CD4-positive, CD25-positive, alpha-beta regulatory T cell (primary cell): ENCODE results near the gene LRRC31. TPM values are rescaled to one million over a fixed set of nuclear protein-coding genes. Genes with fewer than 3 reads are reported as not detected.

Source experiments
- ATAC-seq, 2 donors: fragments of 150-1000 bp; cut with Tn5 transposase; one replicate each; pipeline ENCODE4 v1.10.0; 2021; ENCODE audit warnings: low read depth in 2 of 2, moderate number of reproducible peaks in 2 of 2, moderate library complexity in 1 of 2
- DNase-seq, 3 donors: peaks; one replicate each; pipeline versions ENCODE4 v3.0.0 to v3.0.0-alpha.2; 2012 to 2022; ENCODE audit warnings: mixed read lengths in 1 of 3
- H3K27ac ChIP-seq: one replicate; pipeline ENCODE4 v1.7.0; 2013; ENCODE audit warnings: mild to moderate bottlenecking, low read length; ENCODE audit not compliant: insufficient read depth, poor library complexity, severe bottlenecking
- H3K27me3 ChIP-seq: one replicate; pipeline ENCODE4 v1.7.0; 2013; ENCODE audit warnings: low read length; ENCODE audit not compliant: control insufficient read depth, insufficient read depth
- H3K36me3 ChIP-seq: one replicate; pipeline ENCODE4 v1.7.0; 2013; ENCODE audit warnings: mild to moderate bottlenecking, low read length, moderate library complexity; ENCODE audit not compliant: control insufficient read depth, insufficient read depth
- H3K4me1 ChIP-seq: 2 replicates; pipeline ENCODE4 v1.7.0; 2013; ENCODE audit warnings: mild to moderate bottlenecking, low read length; ENCODE audit not compliant: insufficient read depth, control insufficient read depth, poor library complexity, severe bottlenecking
- H3K4me3 ChIP-seq: one replicate; pipeline ENCODE4 v1.7.0; 2013; ENCODE audit warnings: low read depth, mild to moderate bottlenecking, low read length, moderate library complexity
- H3K9me3 ChIP-seq, 2 experiments: 1 replicate in 1 of 2; 2 replicates in 1 of 2; pipeline ENCODE4 v1.7.0; 2013; ENCODE audit warnings: low read length in 2 of 2, mild to moderate bottlenecking in 1 of 2, moderate library complexity in 1 of 2; ENCODE audit not compliant: control insufficient read depth in 2 of 2
- H3K27ac Mint-ChIP-seq, 3 donors: one replicate each; pipeline ENCODE4 v1.8.0; 2020 to 2022; ENCODE audit warnings: mild to moderate bottlenecking in 3 of 3, mixed read lengths in 3 of 3, moderate library complexity in 2 of 3
- H3K27me3 Mint-ChIP-seq: one replicate; pipeline ENCODE4 v1.8.0; 2022; ENCODE audit warnings: mild to moderate bottlenecking, mixed read lengths
- H3K36me3 Mint-ChIP-seq: one replicate; pipeline ENCODE4 v1.8.0; 2020; ENCODE audit warnings: mixed read lengths
- H3K4me1 Mint-ChIP-seq, 4 donors: one replicate each; pipeline ENCODE4 v1.8.0; 2020 to 2022; ENCODE audit warnings: mixed read lengths in 4 of 4, mild to moderate bottlenecking in 1 of 4
- H3K4me3 Mint-ChIP-seq, 4 donors: one replicate each; pipeline ENCODE4 v1.8.0; 2020 to 2022; ENCODE audit warnings: mild to moderate bottlenecking in 4 of 4, mixed read lengths in 4 of 4, moderate library complexity in 3 of 4
- H3K9me3 Mint-ChIP-seq, 7 donors: one replicate each; pipeline ENCODE4 v1.8.0; 2020 to 2022; ENCODE audit warnings: mixed read lengths in 7 of 7, mild to moderate bottlenecking in 3 of 7, moderate library complexity in 2 of 7
- polyA plus RNA-seq, 4 donors: library from polyadenylated mRNA; unstranded; fragments of 300-500 nt; fragmentation: Illumina TruSeq; gene quantifications; one replicate each; pipeline ENCODE4 v1.2.3, GENCODE V29; 2021
- total RNA-seq: library from RNA; stranded (reverse); gene quantifications from one replicate; pipeline ENCODE4 v1.2.3, GENCODE V29; 2022

LRRC31 gene
- total and polyA plus RNA-seq, 5 donors from 2014 or later: not detected

DNA sequence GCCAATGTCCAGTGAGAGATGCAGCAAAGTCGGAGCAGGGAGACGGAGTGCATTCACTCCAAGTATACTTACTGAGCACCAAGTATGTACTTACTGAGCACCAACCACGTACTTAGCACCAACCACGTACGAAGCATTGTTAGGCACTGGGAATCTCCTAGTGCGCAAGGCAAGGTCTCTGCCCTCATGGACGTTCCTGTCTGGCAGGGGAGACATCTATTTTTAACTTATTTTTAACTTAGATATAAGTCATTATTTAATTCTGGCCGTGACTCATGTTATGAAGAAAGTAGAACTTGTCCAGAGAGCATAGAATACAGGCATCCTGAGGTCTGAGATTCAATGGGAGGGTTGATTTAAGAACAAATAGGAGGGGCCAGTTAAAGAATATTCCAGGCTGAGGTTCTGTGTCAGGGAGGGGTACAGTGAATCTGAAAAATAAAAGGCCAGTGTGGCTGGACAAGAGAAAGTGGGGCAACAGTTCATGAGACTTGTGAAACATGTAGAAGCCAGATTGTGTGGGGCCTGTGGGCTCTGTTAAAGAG is 9.3 kb upstream of the LRRC31 start:
- H3K36me3 Mint-ChIP-seq: no peaks in the 10 kb centered on the region
- H3K4me1 ChIP-seq: no peaks in the 10 kb centered on the region
- H3K27ac ChIP-seq: no peak overlapping the region
- H3K4me3 Mint-ChIP-seq: no peak overlapping the region
- no peaks in the 10 kb centered on the region for H3K9me3 ChIP-seq
- H3K27me3 ChIP-seq: peaks cover 4% of the 10 kb centered on the region
- H3K4me3 ChIP-seq: no peak overlapping the region
- no peak overlapping the region for H3K27ac Mint-ChIP-seq
- no peaks in the 10 kb centered on the region for H3K36me3 ChIP-seq
- H3K9me3 Mint-ChIP-seq: no peaks in the 10 kb centered on the region
- ATAC-seq: no peak
- H3K4me1 Mint-ChIP-seq: no peaks in the 10 kb centered on the region
- H3K27me3 Mint-ChIP-seq: peaks cover 15% of the 10 kb centered on the region
- DNase-seq: no peak

DNA sequence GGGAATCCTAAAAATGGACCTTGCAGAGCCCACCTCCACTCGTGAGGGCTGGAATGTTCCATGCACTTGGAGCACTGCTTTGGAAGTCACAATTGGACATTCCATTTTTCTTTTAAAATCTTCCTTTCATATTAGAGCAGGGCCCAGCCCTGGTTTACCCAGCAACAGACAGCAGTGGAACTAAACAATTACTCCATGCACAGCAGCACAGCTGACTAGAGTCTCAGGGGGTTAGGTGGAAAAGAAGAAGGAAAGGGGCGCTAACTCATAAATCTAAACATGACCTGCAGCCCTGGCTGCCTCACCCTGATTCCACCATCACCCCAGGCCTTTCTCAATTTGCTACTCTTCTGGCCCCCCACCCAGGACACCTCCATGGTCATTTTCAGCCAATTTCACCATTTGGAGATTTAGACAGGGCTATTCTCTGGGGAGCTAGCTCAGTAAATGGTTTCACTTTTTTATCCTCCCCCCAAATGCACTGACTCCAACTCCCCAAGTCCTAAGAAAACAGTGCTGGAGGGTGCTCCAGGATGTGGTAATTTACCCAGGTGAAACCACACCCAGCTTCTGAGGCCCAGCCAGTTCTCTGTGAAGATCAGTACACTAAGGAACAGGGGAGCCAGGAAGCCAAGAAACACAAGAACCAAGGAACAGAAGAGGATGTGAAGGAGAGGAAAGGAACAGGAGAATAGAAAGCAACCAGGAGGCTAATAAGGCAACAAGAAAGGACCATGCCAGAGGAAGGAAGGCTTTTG is 1.6 kb upstream of the LRRC31 start:
- Histone ChIP-seq H3K27me3 (peaks cover 3% of the 10 kb centered on the region), H3K4me1 (peaks cover 8% of the 10 kb centered on the region), H3K9me3 (no peaks in the 10 kb centered on the region), H3K27ac (no peak overlapping the region), H3K4me3 (no peak overlapping the region), H3K36me3 (no peaks in the 10 kb centered on the region)
- H3K27ac Mint-ChIP-seq: peak overlapping the region in 1 of 3 donors; percentile 60
- peaks cover 16% of the 10 kb centered on the region for H3K27me3 Mint-ChIP-seq
- peak in 1 of 3 donors; percentile 81 for DNase-seq
- peaks cover 5 to 23% (median 13%) of the 10 kb centered on the region in 4 donors for H3K4me1 Mint-ChIP-seq
- H3K36me3 Mint-ChIP-seq: no peaks in the 10 kb centered on the region
- no peaks in the 10 kb centered on the region for H3K9me3 Mint-ChIP-seq
- peak overlapping the region in 2 of 4 donors; percentile 9 to 42 for H3K4me3 Mint-ChIP-seq
- peak; percentile 24 to 53 for ATAC-seq

DNA sequence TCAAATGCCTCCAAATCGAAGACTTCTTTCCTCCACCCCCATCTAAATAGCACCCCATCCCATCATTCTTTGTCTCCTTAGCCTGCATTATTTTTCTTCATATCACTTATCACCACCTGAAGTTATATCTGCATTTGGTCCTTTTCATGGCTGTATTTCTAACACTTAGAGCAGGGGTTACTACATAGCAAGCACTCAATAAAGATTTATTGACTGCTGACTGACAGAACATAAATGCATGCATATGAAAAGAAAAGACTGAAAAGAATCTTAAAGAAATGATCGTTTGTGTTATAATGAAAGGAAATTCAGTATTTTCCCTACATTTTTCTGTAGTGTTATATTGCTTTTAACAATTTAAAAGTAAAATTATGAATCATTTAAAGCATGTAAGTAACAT is 1.4 kb downstream of the LRRC31 start:
- H3K9me3 ChIP-seq: no peaks in the 10 kb centered on the region
- no peak overlapping the region for H3K4me3 ChIP-seq
- H3K27ac ChIP-seq: no peak overlapping the region
- Mint-ChIP-seq H3K4me3 (no peak overlapping the region), H3K27me3 (peaks cover 14% of the 10 kb centered on the region), H3K9me3 (no peaks in the 10 kb centered on the region), H3K27ac (peak overlapping the region in 2 of 3 donors; percentile 17 to 51), H3K36me3 (no peaks in the 10 kb centered on the region), H3K4me1 (peaks cover 4 to 47% (median 18%) of the 10 kb centered on the region in 4 donors)
- H3K27me3 ChIP-seq: no peaks in the 10 kb centered on the region
- H3K4me1 ChIP-seq: peaks cover 15% of the 10 kb centered on the region
- H3K36me3 ChIP-seq: no peaks in the 10 kb centered on the region
- ATAC-seq (no peak), DNase-seq (no peak)

DNA sequence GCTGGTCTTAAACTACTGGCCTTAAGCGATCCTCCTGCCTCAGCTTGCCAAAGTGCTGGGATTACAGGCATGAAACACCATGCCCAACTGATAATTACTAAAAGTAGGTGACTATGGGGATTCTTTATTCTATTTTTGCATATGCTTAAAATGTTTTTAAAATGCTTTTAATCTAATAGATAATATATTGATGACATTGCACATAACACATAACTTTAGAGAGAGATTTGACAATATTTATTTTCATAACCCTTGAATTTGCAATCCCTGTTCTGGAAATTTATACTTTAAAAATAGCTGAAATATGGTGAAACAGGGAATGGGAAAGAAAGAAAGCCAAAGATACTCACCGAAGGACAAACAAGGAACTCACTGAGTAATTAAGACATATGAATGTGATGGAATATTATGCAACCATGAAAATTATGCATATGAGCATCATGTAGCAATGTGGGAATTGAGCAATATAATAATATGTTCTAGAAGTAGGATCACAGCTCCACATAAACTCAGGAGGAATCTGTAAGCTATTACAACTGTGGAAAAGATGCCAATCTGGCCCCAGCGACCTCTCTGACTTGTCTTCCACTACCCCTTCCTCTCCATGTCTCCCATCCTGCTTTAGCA is 2.0 kb downstream of the LRRC31 start:
- H3K4me3 ChIP-seq: no peak overlapping the region
- Mint-ChIP-seq H3K27ac (peak overlapping the region in 1 of 3 donors; percentile 51), H3K4me3 (no peak overlapping the region), H3K4me1 (peaks cover 4 to 48% (median 18%) of the 10 kb centered on the region in 4 donors), H3K9me3 (no peaks in the 10 kb centered on the region), H3K36me3 (no peaks in the 10 kb centered on the region), H3K27me3 (peaks cover 14% of the 10 kb centered on the region)
- H3K9me3 ChIP-seq: no peaks in the 10 kb centered on the region
- H3K4me1 ChIP-seq: peaks cover 17% of the 10 kb centered on the region
- no peaks in the 10 kb centered on the region for H3K36me3 ChIP-seq
- DNase-seq (no peak), ATAC-seq (no peak)
- no peak overlapping the region for H3K27ac ChIP-seq
- H3K27me3 ChIP-seq: no peaks in the 10 kb centered on the region

DNA sequence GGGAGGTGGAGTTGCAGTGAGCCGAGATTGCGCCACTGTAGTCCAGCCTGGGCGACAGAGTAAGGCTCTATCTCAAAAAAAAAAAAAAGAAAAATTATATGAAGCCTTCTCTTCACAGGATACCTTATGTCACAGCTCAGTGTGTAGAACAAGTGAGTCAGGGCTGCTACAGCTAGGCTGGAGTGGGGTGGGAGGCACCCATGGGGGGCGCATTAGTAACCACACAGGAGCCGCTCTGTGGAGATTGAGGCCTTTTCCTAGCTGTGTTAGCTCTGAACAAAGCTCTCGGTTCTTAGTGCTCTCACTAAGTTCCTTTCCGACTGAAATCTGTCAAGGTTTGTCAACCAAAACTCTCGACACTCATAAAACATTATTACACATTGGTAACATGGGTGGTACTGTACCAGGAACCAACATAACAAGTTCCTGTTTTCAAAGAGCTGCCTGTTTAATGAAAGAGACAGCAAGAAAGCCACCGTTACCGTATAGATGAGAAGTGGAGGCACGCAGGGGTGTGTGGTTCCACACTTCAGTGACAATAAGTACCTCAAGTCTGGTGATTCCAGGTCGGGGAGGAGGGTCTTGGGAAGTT is 4.5 kb downstream of the LRRC31 start:
- H3K36me3 ChIP-seq: no peaks in the 10 kb centered on the region
- no peaks in the 10 kb centered on the region for H3K27me3 ChIP-seq
- Mint-ChIP-seq H3K4me3 (peak overlapping the region in 3 of 4 donors; percentile 14 to 78 (median 51)), H3K27me3 (peaks cover 10% of the 10 kb centered on the region), H3K4me1 (peaks cover 4 to 31% (median 12%) of the 10 kb centered on the region in 4 donors), H3K27ac (peak overlapping the region; percentile 34 to 95 (median 88)), H3K36me3 (no peaks in the 10 kb centered on the region), H3K9me3 (no peaks in the 10 kb centered on the region)
- peaks cover 8% of the 10 kb centered on the region for H3K4me1 ChIP-seq
- ATAC-seq (peak; percentile 58 to 76), DNase-seq (peak in 2 of 3 donors; percentile 15 to 85)
- H3K9me3 ChIP-seq: no peaks in the 10 kb centered on the region
- no peak overlapping the region for H3K27ac ChIP-seq
- no peak overlapping the region for H3K4me3 ChIP-seq

DNA sequence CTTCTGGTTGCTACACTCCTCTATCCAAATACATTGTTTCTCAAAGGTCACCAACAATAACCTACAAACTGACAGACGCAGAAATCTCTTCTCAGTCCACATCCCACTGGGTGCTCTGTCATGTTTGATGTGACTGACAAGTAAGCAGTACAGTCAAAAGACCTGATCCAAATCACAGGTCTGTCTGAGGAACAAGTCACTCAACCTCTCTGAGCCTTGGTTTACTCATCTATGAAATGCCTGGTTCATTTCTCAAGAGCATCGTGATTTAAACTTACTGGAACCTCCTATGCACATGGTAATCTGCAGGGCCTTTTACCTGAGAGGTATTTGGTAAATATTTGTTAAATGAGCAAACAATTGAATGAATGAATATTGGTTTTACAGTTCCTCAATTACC is 5.5 kb downstream of the LRRC31 start:
- Mint-ChIP-seq H3K4me3 (peak overlapping the region in 1 of 4 donors; percentile 8), H3K4me1 (peaks cover 2 to 26% (median 10%) of the 10 kb centered on the region in 4 donors), H3K36me3 (no peaks in the 10 kb centered on the region), H3K27me3 (peaks cover 4% of the 10 kb centered on the region), H3K27ac (peak overlapping the region in 2 of 3 donors; percentile 3 to 16), H3K9me3 (no peaks in the 10 kb centered on the region)
- ATAC-seq: no peak
- peaks cover 8% of the 10 kb centered on the region for H3K4me1 ChIP-seq
- no peaks in the 10 kb centered on the region for H3K36me3 ChIP-seq
- peak in 1 of 3 donors; percentile 24 for DNase-seq
- no peaks in the 10 kb centered on the region for H3K9me3 ChIP-seq
- H3K4me3 ChIP-seq: no peak overlapping the region
- no peaks in the 10 kb centered on the region for H3K27me3 ChIP-seq
- H3K27ac ChIP-seq: no peak overlapping the region

DNA sequence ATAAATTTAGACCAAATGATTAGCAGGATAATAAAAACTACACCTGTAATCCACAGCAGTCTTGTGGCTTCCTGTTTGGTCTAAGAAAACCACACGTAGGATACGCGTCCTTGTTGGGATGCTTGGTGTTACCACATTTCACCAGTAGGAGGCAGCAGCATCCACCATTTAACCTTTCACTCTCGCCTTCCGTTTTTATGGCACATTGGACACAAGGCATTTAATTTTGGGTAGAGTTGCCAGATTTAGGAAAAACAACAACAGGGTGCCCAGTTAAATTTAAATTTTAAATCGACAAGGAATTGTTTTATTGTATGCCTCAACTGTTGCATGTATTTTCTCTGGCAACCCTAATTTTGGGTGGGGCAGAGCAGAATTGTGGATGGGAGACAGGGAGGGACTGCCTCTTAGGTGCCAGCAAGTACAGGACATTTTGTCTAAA is 6.3 kb downstream of the LRRC31 start:
- H3K27ac Mint-ChIP-seq: peak overlapping the region in 2 of 3 donors; percentile 3 to 31
- H3K4me1 Mint-ChIP-seq: peaks cover 2 to 26% (median 10%) of the 10 kb centered on the region in 4 donors

More for the DNA sequence above, 6.3 kb downstream of the LRRC31 start:
- H3K9me3 Mint-ChIP-seq: no peaks in the 10 kb centered on the region
- H3K9me3 ChIP-seq: no peaks in the 10 kb centered on the region
- ATAC-seq (peak in 1 of 2 donors; percentile 54), DNase-seq (peak; percentile 41 to 86 (median 64))
- peaks cover 8% of the 10 kb centered on the region for H3K4me1 ChIP-seq
- peaks cover 4% of the 10 kb centered on the region for H3K27me3 Mint-ChIP-seq
- no peaks in the 10 kb centered on the region for H3K36me3 ChIP-seq
- no peak overlapping the region for H3K27ac ChIP-seq
- H3K27me3 ChIP-seq: no peaks in the 10 kb centered on the region
- no peak overlapping the region for H3K4me3 Mint-ChIP-seq
- peak overlapping the region; percentile 19 for H3K4me3 ChIP-seq
- no peaks in the 10 kb centered on the region for H3K36me3 Mint-ChIP-seq
